Panc1 (cell line): Measurements from ENCODE around the gene ZC3H12C. TPM values are rescaled to one million over a fixed set of nuclear protein-coding genes. Genes with fewer than 3 reads are reported as not detected.

Source experiments
- ATAC-seq: fragments of 200-7000 bp; cut with Tn5 transposase; 2 replicates; pipeline ENCODE4 v1.9.1; 2020; ENCODE audit warnings: mild to moderate bottlenecking, moderate library complexity
- BruUV-seq: library from RNA; stranded (reverse); fragments of 400-500 nt; replicated peaks from 2 replicates; lab custom pipeline; 2021; lab: Mats Ljungman, UMichigan
- CTCF ChIA-PET: fragments of 300-600 bp; sonication (Branson Sonifier 250); formaldehyde crosslinking; loops from one replicate; lab custom pipeline; 2022; ENCODE audit warnings: antibody characterized with exemption; lab: Charles Lee
- POLR2A ChIA-PET: fragments of 300-600 bp; sonication (Branson Sonifier 250); formaldehyde crosslinking; loops from one replicate; lab custom pipeline; 2022; ENCODE audit warnings: antibody characterized with exemption; lab: Charles Lee
- DNase-seq: peaks from one replicate; pipeline ENCODE4 v3.0.0-alpha.2; 2010; ENCODE audit warnings: low read depth, low spot score
- H3K27ac ChIP-seq: 2 replicates; pipeline ENCODE4 v1.5.1; 2011; ENCODE audit warnings: mild to moderate bottlenecking, low read length, inconsistent platforms
- H3K27me3 ChIP-seq: fragments of 200-500 bp; sonication (Bioruptor generic); 2 replicates; pipeline ENCODE4 v1.6.0; 2014; ENCODE audit warnings: low read length, inconsistent platforms; ENCODE audit not compliant: control insufficient read depth, insufficient read depth
- H3K36me3 ChIP-seq: fragments of 200-500 bp; sonication (Bioruptor generic); 2 replicates; pipeline ENCODE4 v1.5.1; 2014; ENCODE audit warnings: inconsistent platforms, mild to moderate bottlenecking, low read length, moderate library complexity; ENCODE audit not compliant: control insufficient read depth, insufficient read depth
- H3K4me1 ChIP-seq: 2 replicates; pipeline ENCODE4 v1.5.1; 2011; ENCODE audit warnings: inconsistent platforms, mild to moderate bottlenecking, low read length, moderate library complexity; ENCODE audit not compliant: control insufficient read depth, insufficient read depth
- H3K4me3 ChIP-seq, 2 experiments: 2 replicates each; pipeline ENCODE4 v1.5.1; 2011 to 2012; ENCODE audit warnings: low read depth in 2 of 2, low read length in 2 of 2, mild to moderate bottlenecking in 2 of 2, inconsistent platforms in 1 of 2, moderate library complexity in 1 of 2
- H3K9me3 ChIP-seq: fragments of 200-500 bp; sonication (Bioruptor generic); 2 replicates; pipeline ENCODE4 v1.5.1; 2014; ENCODE audit warnings: low read depth, mild to moderate bottlenecking, inconsistent platforms, low read length, moderate library complexity; ENCODE audit not compliant: control insufficient read depth, insufficient read depth
- POLR2AphosphoS5 ChIP-seq: IDR thresholded peaks from 2 replicates; pipeline ENCODE4 v1.6.1; 2012; ENCODE audit warnings: mild to moderate bottlenecking, low read depth, low read length, moderate library complexity
- SIN3A ChIP-seq: IDR thresholded peaks from 2 replicates; pipeline ENCODE4 v1.6.1; 2012; ENCODE audit warnings: low read depth, mild to moderate bottlenecking, low read length, moderate library complexity, borderline replicate concordance; ENCODE audit not compliant: insufficient read depth
- TCF7L2 ChIP-seq: IDR thresholded peaks from 2 replicates; pipeline ENCODE4 v1.6.1; 2011; ENCODE audit warnings: mild to moderate bottlenecking, low read depth, low read length, inconsistent platforms
- in situ Hi-C: cut with HindIII; loops from 2 replicates; pipeline ENCODE4 v1.10.0; 2016; ENCODE audit warnings: low sequenced_read_pairs, low pct_unique_long_range_greater_than_20kb
- intact Hi-C: fragments of 100-400 bp; cut with micrococcal nuclease; formaldehyde crosslinking; loops from one replicate; pipeline ENCODE4 v1.10.0; 2022; ENCODE audit not compliant: unreplicated experiment
- total RNA-seq: library from RNA; stranded (reverse); gene quantifications from one replicate; pipeline ENCODE4 v1.2.1, GENCODE V29; 2021; ENCODE audit not compliant: unreplicated experiment
- TF ChIP-seq, protein P1 (sequence below), 2 experiments: IDR thresholded peaks; 2 replicates each; pipeline ENCODE4 v1.6.1; 2011 to 2012; ENCODE audit warnings: low read depth in 2 of 2, control low read depth in 1 of 2, low read length in 1 of 2, mild to moderate bottlenecking in 1 of 2, moderate library complexity in 1 of 2; ENCODE audit not compliant: insufficient read depth in 1 of 2
- TF ChIP-seq, protein P2 (sequence below): fragments of 450-650 bp; IDR thresholded peaks from 2 replicates; pipeline ENCODE4 v1.5.1; 2017; ENCODE audit warnings: mild to moderate bottlenecking

The ZC3H12C gene
- total RNA-seq, 1 experiment from 2014 or later: 13.5 TPM

DNA sequence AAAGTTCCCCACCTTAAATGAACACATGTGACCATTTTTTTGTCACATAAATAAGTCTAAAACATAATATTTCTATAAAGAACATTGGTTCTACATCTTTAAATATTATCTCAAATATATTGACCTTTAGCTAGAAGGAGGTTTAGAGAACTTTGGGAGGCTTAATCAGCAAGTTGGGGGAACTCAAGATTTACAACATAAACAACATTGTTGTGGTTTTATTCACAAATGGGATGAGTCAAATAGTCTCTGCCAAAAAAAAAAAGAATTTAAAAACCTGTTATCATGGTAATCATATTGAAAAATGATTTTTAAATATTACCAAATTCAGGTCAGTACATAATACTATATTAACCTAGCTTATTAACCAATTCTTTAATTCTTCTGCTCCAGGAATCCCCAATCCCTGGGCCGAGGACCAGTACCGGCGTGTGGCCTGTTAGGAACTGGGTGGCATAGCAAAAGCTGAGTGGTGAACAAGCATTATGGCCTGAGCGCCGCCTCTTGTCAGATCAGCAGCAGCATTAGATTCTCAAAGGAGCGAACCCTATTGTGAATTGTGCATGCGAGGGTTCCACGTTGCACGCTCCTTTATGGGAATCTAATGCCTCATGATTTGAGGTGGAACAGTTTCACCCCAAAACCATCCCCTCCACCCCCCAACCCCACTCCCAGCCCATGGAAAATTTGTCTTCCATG, 105.0 kb downstream of the ZC3H12C start:
- intact Hi-C loops: no loop called here
- ChIA-PET CTCF (no interaction called here), POLR2A (no interaction called here)
- DNase-seq (no peak), ATAC-seq (no peak)
- Histone ChIP-seq H3K4me1 (peaks cover 8% of the 10 kb centered on the region; the same call in 1 of the 2 replicates), H3K27ac (no peak overlapping the region), H3K9me3 (no peaks in the 10 kb centered on the region), H3K36me3 (no peaks in the 10 kb centered on the region), H3K4me3 (no peak overlapping the region), H3K27me3 (no peaks in the 10 kb centered on the region)
- no TSS peak for BruUV-seq
- TF ChIP-seq TCF7L2: no peak
- TF ChIP-seq, protein P1, sequence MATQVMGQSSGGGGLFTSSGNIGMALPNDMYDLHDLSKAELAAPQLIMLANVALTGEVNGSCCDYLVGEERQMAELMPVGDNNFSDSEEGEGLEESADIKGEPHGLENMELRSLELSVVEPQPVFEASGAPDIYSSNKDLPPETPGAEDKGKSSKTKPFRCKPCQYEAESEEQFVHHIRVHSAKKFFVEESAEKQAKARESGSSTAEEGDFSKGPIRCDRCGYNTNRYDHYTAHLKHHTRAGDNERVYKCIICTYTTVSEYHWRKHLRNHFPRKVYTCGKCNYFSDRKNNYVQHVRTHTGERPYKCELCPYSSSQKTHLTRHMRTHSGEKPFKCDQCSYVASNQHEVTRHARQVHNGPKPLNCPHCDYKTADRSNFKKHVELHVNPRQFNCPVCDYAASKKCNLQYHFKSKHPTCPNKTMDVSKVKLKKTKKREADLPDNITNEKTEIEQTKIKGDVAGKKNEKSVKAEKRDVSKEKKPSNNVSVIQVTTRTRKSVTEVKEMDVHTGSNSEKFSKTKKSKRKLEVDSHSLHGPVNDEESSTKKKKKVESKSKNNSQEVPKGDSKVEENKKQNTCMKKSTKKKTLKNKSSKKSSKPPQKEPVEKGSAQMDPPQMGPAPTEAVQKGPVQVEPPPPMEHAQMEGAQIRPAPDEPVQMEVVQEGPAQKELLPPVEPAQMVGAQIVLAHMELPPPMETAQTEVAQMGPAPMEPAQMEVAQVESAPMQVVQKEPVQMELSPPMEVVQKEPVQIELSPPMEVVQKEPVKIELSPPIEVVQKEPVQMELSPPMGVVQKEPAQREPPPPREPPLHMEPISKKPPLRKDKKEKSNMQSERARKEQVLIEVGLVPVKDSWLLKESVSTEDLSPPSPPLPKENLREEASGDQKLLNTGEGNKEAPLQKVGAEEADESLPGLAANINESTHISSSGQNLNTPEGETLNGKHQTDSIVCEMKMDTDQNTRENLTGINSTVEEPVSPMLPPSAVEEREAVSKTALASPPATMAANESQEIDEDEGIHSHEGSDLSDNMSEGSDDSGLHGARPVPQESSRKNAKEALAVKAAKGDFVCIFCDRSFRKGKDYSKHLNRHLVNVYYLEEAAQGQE (IDR thresholded peaks at IDR 0.05; ENCODE audit: insufficient read depth in 1 of 2, low read depth in 2 of 2, low read length in 1 of 2): no peak
- TF ChIP-seq SIN3A: no peak
- TF ChIP-seq, protein P2, sequence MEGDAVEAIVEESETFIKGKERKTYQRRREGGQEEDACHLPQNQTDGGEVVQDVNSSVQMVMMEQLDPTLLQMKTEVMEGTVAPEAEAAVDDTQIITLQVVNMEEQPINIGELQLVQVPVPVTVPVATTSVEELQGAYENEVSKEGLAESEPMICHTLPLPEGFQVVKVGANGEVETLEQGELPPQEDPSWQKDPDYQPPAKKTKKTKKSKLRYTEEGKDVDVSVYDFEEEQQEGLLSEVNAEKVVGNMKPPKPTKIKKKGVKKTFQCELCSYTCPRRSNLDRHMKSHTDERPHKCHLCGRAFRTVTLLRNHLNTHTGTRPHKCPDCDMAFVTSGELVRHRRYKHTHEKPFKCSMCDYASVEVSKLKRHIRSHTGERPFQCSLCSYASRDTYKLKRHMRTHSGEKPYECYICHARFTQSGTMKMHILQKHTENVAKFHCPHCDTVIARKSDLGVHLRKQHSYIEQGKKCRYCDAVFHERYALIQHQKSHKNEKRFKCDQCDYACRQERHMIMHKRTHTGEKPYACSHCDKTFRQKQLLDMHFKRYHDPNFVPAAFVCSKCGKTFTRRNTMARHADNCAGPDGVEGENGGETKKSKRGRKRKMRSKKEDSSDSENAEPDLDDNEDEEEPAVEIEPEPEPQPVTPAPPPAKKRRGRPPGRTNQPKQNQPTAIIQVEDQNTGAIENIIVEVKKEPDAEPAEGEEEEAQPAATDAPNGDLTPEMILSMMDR: no peak
- no peak for TF ChIP-seq POLR2AphosphoS5
- in situ Hi-C loops: no loop called here

DNA sequence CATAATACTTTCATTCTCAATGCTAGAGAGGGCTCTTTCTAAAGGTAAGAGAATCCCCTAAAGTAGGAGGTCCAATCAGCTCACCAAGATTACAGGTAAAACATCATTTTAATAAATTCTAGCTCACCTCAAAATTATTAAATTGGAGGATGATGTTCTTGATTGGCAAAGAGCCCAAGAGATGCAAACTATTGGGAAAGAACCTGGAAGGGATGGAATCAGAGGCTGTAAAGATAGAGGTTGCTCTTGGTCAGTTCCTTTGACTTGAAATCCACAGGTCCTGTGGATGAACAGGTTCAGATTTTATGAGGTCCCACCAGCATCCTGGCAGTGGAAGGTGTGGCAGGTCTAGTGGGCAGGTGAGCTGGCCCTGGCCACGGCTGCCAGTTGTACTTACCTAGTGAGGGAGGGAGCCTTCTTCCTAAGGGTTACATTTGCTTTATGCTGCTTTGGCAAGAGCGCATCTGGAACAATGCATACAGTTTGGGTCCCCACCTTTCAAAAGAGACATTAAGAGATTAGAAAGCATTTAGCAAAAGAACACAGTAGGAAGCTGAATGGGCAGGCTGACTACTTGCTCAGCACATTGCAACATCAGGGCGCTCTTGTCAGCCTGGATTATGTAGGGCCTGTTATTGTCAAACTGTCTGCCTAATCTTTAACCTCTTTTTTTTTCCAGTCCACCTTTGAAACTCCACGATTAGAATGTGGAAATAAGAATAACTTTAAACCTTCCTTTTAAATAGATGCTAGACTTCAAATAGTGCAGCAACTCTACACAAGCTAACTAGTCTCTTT, 106.2 kb downstream of the ZC3H12C start:
- no peak for DNase-seq
- in situ Hi-C loops: no loop called here
- POLR2A ChIA-PET: no interaction called here

More for the DNA sequence above, 106.2 kb downstream of the ZC3H12C start:
- no TSS peak for BruUV-seq
- TF ChIP-seq SIN3A: no peak
- no peak for TF ChIP-seq POLR2AphosphoS5
- TF ChIP-seq, protein P1 (IDR thresholded peaks at IDR 0.05; ENCODE audit: insufficient read depth in 1 of 2, low read depth in 2 of 2, low read length in 1 of 2): no peak
- TF ChIP-seq, protein P2: no peak
- no peak for TF ChIP-seq TCF7L2
- Histone ChIP-seq H3K4me3 (no peak overlapping the region), H3K9me3 (no peaks in the 10 kb centered on the region), H3K36me3 (no peaks in the 10 kb centered on the region), H3K4me1 (peaks cover 8% of the 10 kb centered on the region; the same call in 1 of the 2 replicates), H3K27ac (no peak overlapping the region), H3K27me3 (no peaks in the 10 kb centered on the region)
- no peak for ATAC-seq
- intact Hi-C loops: no loop called here
- CTCF ChIA-PET: no interaction called here
